22Rv1 (cell line): ENCODE data around the gene TBC1D5.

ENCODE experiments used
- ZFX ChIP-seq: fragments of 450-650 bp; IDR thresholded peaks from 2 replicates; pipeline ENCODE4 v1.6.1; 2017; ENCODE audit warnings: antibody characterized with exemption, borderline replicate concordance
- TF ChIP-seq, protein P1 (sequence below): fragments of 450-650 bp; IDR thresholded peaks from 2 replicates; pipeline ENCODE4 v1.5.1; 2017; ENCODE audit warnings: mild to moderate bottlenecking

DNA sequence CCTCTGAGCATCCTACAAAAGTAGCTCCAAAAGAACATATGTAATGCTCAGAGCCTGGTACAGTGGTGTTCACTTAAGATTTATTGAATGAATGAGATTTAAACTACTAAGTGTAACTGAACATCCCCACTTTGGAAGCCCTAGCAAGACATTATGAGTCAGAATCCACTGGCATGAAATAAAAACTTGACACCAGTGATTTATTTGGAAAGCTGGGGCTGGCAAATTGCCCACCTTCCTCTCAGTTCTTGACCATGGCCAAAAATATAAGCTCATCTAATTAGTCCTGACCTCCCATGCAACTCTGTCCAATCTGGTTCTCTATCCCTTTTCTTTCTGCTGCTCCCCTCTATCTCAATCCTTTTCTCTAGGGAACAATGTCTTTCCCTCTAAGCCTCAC lies 439.7 kb downstream of the TBC1D5 start:
- TF ChIP-seq, protein P1, sequence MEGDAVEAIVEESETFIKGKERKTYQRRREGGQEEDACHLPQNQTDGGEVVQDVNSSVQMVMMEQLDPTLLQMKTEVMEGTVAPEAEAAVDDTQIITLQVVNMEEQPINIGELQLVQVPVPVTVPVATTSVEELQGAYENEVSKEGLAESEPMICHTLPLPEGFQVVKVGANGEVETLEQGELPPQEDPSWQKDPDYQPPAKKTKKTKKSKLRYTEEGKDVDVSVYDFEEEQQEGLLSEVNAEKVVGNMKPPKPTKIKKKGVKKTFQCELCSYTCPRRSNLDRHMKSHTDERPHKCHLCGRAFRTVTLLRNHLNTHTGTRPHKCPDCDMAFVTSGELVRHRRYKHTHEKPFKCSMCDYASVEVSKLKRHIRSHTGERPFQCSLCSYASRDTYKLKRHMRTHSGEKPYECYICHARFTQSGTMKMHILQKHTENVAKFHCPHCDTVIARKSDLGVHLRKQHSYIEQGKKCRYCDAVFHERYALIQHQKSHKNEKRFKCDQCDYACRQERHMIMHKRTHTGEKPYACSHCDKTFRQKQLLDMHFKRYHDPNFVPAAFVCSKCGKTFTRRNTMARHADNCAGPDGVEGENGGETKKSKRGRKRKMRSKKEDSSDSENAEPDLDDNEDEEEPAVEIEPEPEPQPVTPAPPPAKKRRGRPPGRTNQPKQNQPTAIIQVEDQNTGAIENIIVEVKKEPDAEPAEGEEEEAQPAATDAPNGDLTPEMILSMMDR, result no peak
- no peak for TF ChIP-seq ZFX
